Motor neuron (in vitro differentiated cells): Measurements from ENCODE around the gene PAK6. TPM values are rescaled to one million over a fixed set of nuclear protein-coding genes. Genes with fewer than 3 reads are reported as not detected.

Source experiments
- ATAC-seq, 8 experiments: fragments of 200-7000 bp; cut with Tn5 transposase; replicated peaks in 6 of 8; 2 replicates each; pipeline ENCODE4 v1.8.0; 2021; ENCODE audit warnings: mild to moderate bottlenecking in 8 of 8, moderate library complexity in 8 of 8
- H3K27ac ChIP-seq, 2 donors: fragments of 250-450 bp; sonication (Bioruptor Pico); 2 replicates each; pipeline ENCODE4 v1.9.0; 2021; ENCODE audit warnings: antibody characterized with exemption in 2 of 2, mild to moderate bottlenecking in 2 of 2, moderate library complexity in 1 of 2
- H3K4me1 ChIP-seq, 2 donors: fragments of 250-450 bp; sonication (Bioruptor Pico); replicated peaks in 1 of 2; 2 replicates each; pipeline ENCODE4 v1.6.1; 2021; ENCODE audit warnings: antibody characterized with exemption in 2 of 2, mild to moderate bottlenecking in 2 of 2, moderate library complexity in 1 of 2
- H3K4me3 ChIP-seq, 5 donors: fragments of 250-450 bp; sonication (Bioruptor Pico); 2 replicates each; pipeline ENCODE4 v1.9.0; 2021; ENCODE audit warnings: antibody characterized with exemption in 5 of 5, mild to moderate bottlenecking in 5 of 5, moderate library complexity in 4 of 5
- WGBS, 10 experiments: fragments of 450-650 bp; shearing (Covaris generic); methylation state at CpG; one replicate each; pipeline ENCODE4 v1.0.0; 2022; 5-methylcytosine and 5-hydroxymethylcytosine counted together
- in situ Hi-C, 9 experiments: fragments of 400-800 bp; cut with MboI; loops; one replicate each; pipeline ENCODE4 v1.15.0; 2021; ENCODE audit warnings: low sequenced_read_pairs in 9 of 9, low pct_unique_long_range_greater_than_20kb in 2 of 9; ENCODE audit not compliant: unreplicated experiment in 9 of 9
- total RNA-seq, 8 experiments: library from RNA; unstranded; fragments of 300-600 nt; gene quantifications; 2 replicates each; pipeline versions ENCODE4 v1.2.3 to v1.2.4, GENCODE V29; 2022

Gene PAK6
- total RNA-seq, 8 experiments from 2014 or later: 0.56 to 13.1 (median 2.3) TPM

DNA sequence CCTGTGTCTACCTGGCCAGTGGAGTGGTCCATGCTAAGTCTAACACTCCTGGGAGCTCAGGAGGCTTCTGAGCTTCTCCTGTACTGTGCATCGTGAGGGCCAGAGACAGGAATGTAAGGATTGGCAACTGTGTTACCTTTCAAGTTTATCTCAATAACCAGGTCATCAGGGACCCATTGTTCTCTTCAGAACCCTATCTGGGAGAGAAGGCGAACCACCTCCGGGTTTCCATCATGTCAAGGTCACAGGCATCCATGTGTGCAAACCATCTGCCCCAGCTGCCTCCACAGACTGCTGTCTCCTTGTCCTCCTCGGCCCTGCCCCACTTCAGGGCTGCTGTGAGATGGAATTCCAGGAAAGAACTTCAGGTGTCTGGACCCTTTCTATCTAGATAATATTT lies 38.1 kb downstream of the PAK6 start:
- H3K27ac ChIP-seq: no peak overlapping the region
- H3K4me3 ChIP-seq: no peak overlapping the region
- no peak for ATAC-seq
- in situ Hi-C loops: loop anchor here in 5 of 9 experiments (10.0 kb wide), 2 partner anchors 62 to 232 kb away; no protein-coding TSS in a partner anchor
- H3K4me1 ChIP-seq: peaks cover 4 to 18% of the 10 kb centered on the region in 2 donors
- WGBS, 10 experiments: 56 to 80% (median 62%) methylated on average over 2 to 3 of the region's 4 CpGs; no CpG with 5 or more reads in 5 of the 10 experiments

- ATAC-seq: no peak
- 39 to 87% (median 74%) methylated on average over 1 to 7 of the region's 16 CpGs; no CpG with 5 or more reads in 5 of the 10 experiments for WGBS, 10 experiments
- no peak overlapping the region for H3K27ac ChIP-seq
- in situ Hi-C loops: loop anchor here in 5 of 9 experiments (10.0 kb wide), 2 partner anchors 63 to 233 kb away; no protein-coding TSS in a partner anchor
- peaks cover 4 to 18% of the 10 kb centered on the region in 2 donors for H3K4me1 ChIP-seq
- no peak overlapping the region for H3K4me3 ChIP-seq
These were observed 38.6 kb downstream of the PAK6 start for GRCh38 chr15:40277471-40277870.

DNA sequence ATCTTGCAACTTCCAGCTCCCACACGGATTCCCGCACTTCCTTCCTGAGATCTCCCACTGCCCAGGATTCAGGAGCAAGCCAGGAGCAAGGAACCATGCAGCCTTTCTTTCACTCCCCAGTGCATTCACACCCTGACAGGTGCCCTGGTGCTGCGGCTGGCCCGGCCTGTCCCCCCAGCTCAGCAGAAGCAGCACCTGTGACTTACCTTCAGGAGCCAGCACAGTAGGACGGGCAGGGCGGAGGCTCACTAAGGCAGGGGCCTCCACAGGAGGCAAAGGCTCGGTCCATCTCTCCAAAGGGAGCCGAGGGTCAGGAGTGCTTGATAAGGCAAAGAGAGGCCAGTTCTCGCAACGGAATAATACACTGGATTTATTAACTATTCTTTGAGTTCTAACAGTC lies 39.2 kb downstream of the PAK6 start:
- Histone ChIP-seq H3K4me1 (peaks cover 6 to 20% of the 10 kb centered on the region in 2 donors), H3K27ac (no peak overlapping the region), H3K4me3 (no peak overlapping the region)
- in situ Hi-C loops: loop anchor here in 5 of 9 experiments (10.0 kb wide), 2 partner anchors 63 to 233 kb away; no protein-coding TSS in a partner anchor
- no peak for ATAC-seq
- WGBS, 10 experiments: 20 to 85% (median 73%) methylated on average over 1 to 5 of the region's 10 CpGs; no CpG with 5 or more reads in 3 of the 10 experiments

DNA sequence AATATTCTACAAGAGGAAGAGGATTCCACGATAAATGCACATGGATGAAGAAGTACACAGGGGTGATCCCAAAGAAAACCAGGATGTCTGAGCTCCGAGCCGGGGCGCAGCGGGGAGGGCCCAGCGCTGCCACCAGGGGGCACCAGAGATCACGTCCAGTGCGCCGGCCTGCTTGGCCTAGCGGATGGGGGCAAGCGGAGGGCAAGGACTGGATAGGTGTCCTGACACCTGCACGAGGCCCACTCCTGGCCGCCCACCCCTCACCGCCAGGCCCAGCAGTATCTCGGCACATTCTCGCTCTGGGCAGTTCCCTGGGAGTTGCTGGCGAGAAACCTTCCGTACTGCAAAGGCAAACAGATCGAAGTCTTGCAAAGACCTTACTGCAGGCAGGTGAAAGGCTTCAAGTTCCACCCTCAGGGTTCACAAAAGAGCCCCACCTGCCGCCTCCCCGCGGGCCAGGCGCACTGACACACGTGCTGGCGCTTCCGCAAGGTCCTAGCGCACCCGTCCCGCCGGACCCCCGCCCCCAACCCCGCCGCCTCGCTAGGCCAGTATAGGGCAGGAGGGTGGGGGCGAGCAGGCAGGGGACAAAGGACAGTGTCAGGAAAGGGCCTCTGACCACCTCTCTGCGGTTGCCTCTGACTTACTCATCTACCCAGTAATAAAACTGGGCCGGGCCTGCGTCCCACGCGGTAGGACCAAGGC lies 40.7 kb downstream of the PAK6 start:
- ATAC-seq: peak; percentile 47 to 66 (median 54)
- no peak overlapping the region for H3K4me3 ChIP-seq
- WGBS, 10 experiments: 0% methylated on average over 1 to 6 of the region's 40 CpGs; no CpG with 5 or more reads in 4 of the 10 experiments
- H3K27ac ChIP-seq: no peak overlapping the region
- peaks cover 6 to 21% of the 10 kb centered on the region in 2 donors for H3K4me1 ChIP-seq
- in situ Hi-C loops: loop anchor here in 5 of 9 experiments (10.0 kb wide), 2 partner anchors 65 to 235 kb away; no protein-coding TSS in a partner anchor

- Histone ChIP-seq H3K4me1 (peaks cover 13 to 26% of the 10 kb centered on the region in 2 donors), H3K27ac (no peak overlapping the region), H3K4me3 (no peak overlapping the region)
- ATAC-seq: no peak
- in situ Hi-C loops: no loop called here
- 0 to 78% (median 37%) methylated on average over 1 to 16 of the region's 30 CpGs; no CpG with 5 or more reads in 2 of the 10 experiments for WGBS, 10 experiments
These were observed 41.6 kb downstream of the PAK6 start for GRCh38 chr15:40280260-40281056.

DNA sequence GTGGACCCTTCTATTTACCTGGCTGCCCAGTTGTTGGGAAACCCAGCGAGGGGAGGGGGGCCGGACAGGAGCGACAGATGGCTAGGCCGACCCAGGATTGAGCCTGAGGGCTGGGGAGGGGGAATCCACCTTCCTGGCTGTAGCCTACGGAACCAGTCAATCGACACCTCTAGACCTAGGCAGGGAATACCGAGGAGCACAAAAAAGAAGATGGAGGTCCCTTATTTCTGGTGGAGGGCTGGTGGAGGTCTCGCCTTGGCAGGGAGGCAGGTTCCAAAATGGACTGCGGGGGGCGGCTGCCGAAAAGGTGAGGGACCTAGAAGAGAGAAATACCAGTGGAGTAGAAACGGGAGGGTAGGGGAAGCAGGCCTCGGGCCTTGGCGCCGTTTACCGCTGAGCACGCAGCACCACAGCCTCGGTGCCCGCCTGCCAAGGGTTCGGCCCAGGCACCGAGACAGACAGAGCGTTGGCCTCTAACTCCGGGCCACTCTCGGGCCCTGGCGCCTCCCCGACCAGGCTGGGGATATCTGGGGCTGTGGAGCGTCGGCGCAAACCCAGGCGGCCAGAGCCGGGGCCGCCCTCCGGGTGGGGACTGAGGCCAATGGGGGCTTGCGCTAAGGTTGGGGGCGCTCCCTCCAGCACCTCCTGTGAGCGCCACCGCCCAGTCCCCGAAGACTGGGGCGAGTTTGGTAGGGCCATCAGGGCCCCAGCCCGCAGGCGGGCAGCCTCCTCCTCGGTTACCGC lies 42.4 kb downstream of the PAK6 start:
- Histone ChIP-seq H3K27ac (no peak overlapping the region), H3K4me3 (peak overlapping the region in 1 of 5 donors; percentile 34), H3K4me1 (peaks cover 21 to 34% of the 10 kb centered on the region in 2 donors)
- 40 to 95% (median 92%) methylated on average over 1 to 3 of the region's 43 CpGs; no CpG with 5 or more reads in 5 of the 10 experiments for WGBS, 10 experiments
- in situ Hi-C loops: no loop called here
- ATAC-seq: no peak

- peak overlapping the region; percentile 13 to 34 (median 19) for H3K4me3 ChIP-seq
- 14% methylated on average over 12 of the region's 51 CpGs; no CpG with 5 or more reads in 9 of the 10 experiments for WGBS, 10 experiments
- peaks cover 26 to 38% of the 10 kb centered on the region in 2 donors for H3K4me1 ChIP-seq
These were observed 42.9 kb downstream of the PAK6 start for GRCh38 chr15:40281801-40282146.

GRCh38 chr15:40282147-40282868 lies 43.4 kb downstream of the PAK6 start:
- Histone ChIP-seq H3K4me3 (peak overlapping the region; percentile 13 to 34 (median 19)), H3K27ac (no peak overlapping the region), H3K4me1 (peaks cover 27 to 38% of the 10 kb centered on the region in 2 donors)
- 0 to 50% (median 6%) methylated on average over 2 to 9 of the region's 92 CpGs; no CpG with 5 or more reads in 6 of the 10 experiments for WGBS, 10 experiments
- ATAC-seq: peak; percentile 5 to 67 (median 54)
- in situ Hi-C loops: no loop called here

More at GRCh38 chr15:40281801-40282146, 42.9 kb downstream of the PAK6 start:
- no peak for ATAC-seq
- H3K27ac ChIP-seq: no peak overlapping the region
- in situ Hi-C loops: no loop called here

GRCh38 chr15:40282869-40283614 lies 44.2 kb downstream of the PAK6 start, which contains the start of gene ANKRD63:
ANKRD63 (minus strand) TSS chr15:40283064; CDS start chr15:40282586, 478 bp downstream.
- in situ Hi-C loops: no loop called here
- peak; percentile 5 to 29 (median 18) for ATAC-seq
- WGBS, 10 experiments: 3% methylated on average over 6 of the region's 76 CpGs; no CpG with 5 or more reads in 9 of the 10 experiments
- Histone ChIP-seq H3K4me1 (peaks cover 27 to 40% of the 10 kb centered on the region in 2 donors), H3K4me3 (peak within 1 kb of the TSS; percentile 13 to 34 (median 19)), H3K27ac (no peak within 1 kb of the TSS)

GRCh38 chr15:40283615-40284300 lies 44.9 kb downstream of the PAK6 start:
- in situ Hi-C loops: no loop called here
- Histone ChIP-seq H3K27ac (no peak overlapping the region), H3K4me3 (no peak overlapping the region), H3K4me1 (peaks cover 27 to 42% of the 10 kb centered on the region in 2 donors)
- no peak for ATAC-seq
- 24 to 100% (median 62%) methylated on average over 1 to 12 of the region's 33 CpGs; no CpG with 5 or more reads in 3 of the 10 experiments for WGBS, 10 experiments

GRCh38 chr15:40285151-40285550 lies 46.3 kb downstream of the PAK6 start:
- Histone ChIP-seq H3K27ac (no peak overlapping the region), H3K4me3 (no peak overlapping the region), H3K4me1 (peaks cover 22 to 35% of the 10 kb centered on the region in 2 donors)
- peak; percentile 16 to 80 (median 38) for ATAC-seq
- in situ Hi-C loops: no loop called here
- whole genome bisulfite sequencing, 10 experiments: 0 to 28% (median 13%) methylated on average over 1 to 4 of the region's 4 CpGs; no CpG with 5 or more reads in 5 of the 10 experiments
